A549 (cell line): ENCODE results near the gene MAP2. TPM values are rescaled to one million over a fixed set of nuclear protein-coding genes. Genes with fewer than 3 reads are reported as not detected.

Experiments used
- ATAC-seq, 2 experiments: fragments of 200-7000 bp in 1 of 2; fragments of >200 bp in 1 of 2; cut with Nextera tagmentation in 1 of 2; cut with Tn5 transposase in 1 of 2; 3 replicates each; pipeline versions ENCODE4 v1.8.0 to v1.9.1; 2018 to 2020; ENCODE audit warnings: mild to moderate bottlenecking in 1 of 2, moderate library complexity in 1 of 2
- CTCF ChIA-PET: fragments of 300-600 bp; sonication (Branson Sonifier 250); formaldehyde crosslinking; extraction: SDS; loops from one replicate; lab custom pipeline; 2021; ENCODE audit warnings: antibody characterized with exemption, inconsistent platforms; lab: Yijun Ruan, JAX
- POLR2A ChIA-PET: fragments of 350-600 bp; formaldehyde crosslinking; extraction: SDS; loops from one replicate; lab custom pipeline; 2021; ENCODE audit warnings: antibody characterized with exemption, inconsistent platforms; lab: Yijun Ruan, JAX
- DNase-seq, 2 experiments: peaks; one replicate each; pipeline versions ENCODE4 v3.0.0 to v3.0.0-alpha.2; 2011 to 2016; ENCODE audit warnings: low read depth in 1 of 2, low spot score in 1 of 2
- FAIRE-seq: peaks from 2 replicates; lab custom pipeline; 2011; peaks lifted over from hg19 to GRCh38; lab: Jason Lieb, UNC
- H3K27ac ChIP-seq, 2 experiments: fragments of >200 bp; sonication (Bioruptor Twin); formaldehyde crosslinking; 3 replicates each; pipeline ENCODE4 v1.5.1; 2016 to 2017
- H3K4me1 ChIP-seq: fragments of >200 bp; sonication (Bioruptor Twin); formaldehyde crosslinking; 3 replicates; pipeline ENCODE4 v1.6.1; 2016
- H3K4me2 ChIP-seq: fragments of >200 bp; sonication (Bioruptor Twin); formaldehyde crosslinking; 3 replicates; pipeline ENCODE4 v1.6.1; 2016
- H3K4me3 ChIP-seq: fragments of >200 bp; sonication (Bioruptor Twin); formaldehyde crosslinking; 3 replicates; pipeline ENCODE4 v1.5.1; 2016
- H3K9me3 ChIP-seq: fragments of >200 bp; sonication (Bioruptor Twin); formaldehyde crosslinking; 3 replicates; pipeline ENCODE4 v1.6.1; 2016
- BCL3 ChIP-seq: fragments of >200 bp; sonication (Bioruptor Twin); formaldehyde crosslinking; IDR thresholded peaks from 3 replicates; pipeline ENCODE4 v1.6.1; 2016
- CBX2 ChIP-seq: fragments of 200-600 bp; sonication (generic); IDR thresholded peaks from 2 replicates; pipeline ENCODE4 v1.6.1; 2016; ENCODE audit warnings: low read depth, mild to moderate bottlenecking, borderline replicate concordance
- CEBPB ChIP-seq, 2 experiments: fragments of >200 bp in 1 of 2; sonication (Bioruptor Twin) in 1 of 2; formaldehyde crosslinking in 1 of 2; IDR thresholded peaks; 2 replicates each; pipeline ENCODE4 v1.6.1; 2012 to 2016
- CHD4 ChIP-seq: fragments of 200-600 bp; sonication (generic); IDR thresholded peaks from 2 replicates; pipeline ENCODE4 v1.6.1; 2016; ENCODE audit warnings: antibody characterized with exemption, mild to moderate bottlenecking, borderline replicate concordance
- CTCF ChIP-seq: fragments of >200 bp; sonication (Bioruptor Twin); formaldehyde crosslinking; IDR thresholded peaks from 3 replicates; pipeline ENCODE4 v1.5.1; 2016
- EHMT2 ChIP-seq: fragments of 200-600 bp; sonication (generic); IDR thresholded peaks from 2 replicates; pipeline ENCODE4 v1.6.1; 2016; ENCODE audit warnings: antibody characterized with exemption, low read depth, mild to moderate bottlenecking, moderate library complexity
- EP300 ChIP-seq, 2 experiments: fragments of >200 bp; sonication (Bioruptor Twin); formaldehyde crosslinking; IDR thresholded peaks; 2 replicates in 1 of 2; 3 replicates in 1 of 2; pipeline ENCODE4 v1.6.1; 2016 to 2017
- FOXS1 ChIP-seq: fragments of 250-450 bp; sonication (Bioruptor Pico); IDR thresholded peaks from 2 replicates; pipeline ENCODE4 v1.5.0; 2020; ENCODE audit warnings: mild to moderate bottlenecking, moderate library complexity
- GATA3 ChIP-seq: IDR thresholded peaks from 2 replicates; pipeline ENCODE4 v1.6.1; 2012; ENCODE audit warnings: borderline replicate concordance
- HDAC2 ChIP-seq: fragments of 200-600 bp; sonication (generic); IDR thresholded peaks from 2 replicates; pipeline ENCODE4 v1.6.1; 2016
- HES2 ChIP-seq: fragments of >200 bp; sonication (Bioruptor Twin); formaldehyde crosslinking; IDR thresholded peaks from 2 replicates; pipeline ENCODE4 v1.6.1; 2016
- HOXB13 ChIP-seq: fragments of 250-450 bp; sonication (Bioruptor Pico); IDR thresholded peaks from 2 replicates; pipeline ENCODE4 v1.5.0; 2020; ENCODE audit warnings: low read depth, mild to moderate bottlenecking, moderate library complexity
- JUN ChIP-seq, 2 experiments: fragments of >200 bp; sonication (Bioruptor Twin); formaldehyde crosslinking; IDR thresholded peaks; 2 replicates in 1 of 2; 3 replicates in 1 of 2; pipeline ENCODE4 v1.6.1; 2016 to 2017
- JUNB ChIP-seq: fragments of >200 bp; sonication (Bioruptor Twin); formaldehyde crosslinking; IDR thresholded peaks from 2 replicates; pipeline ENCODE4 v1.6.1; 2016
- KDM5A ChIP-seq: fragments of 200-600 bp; sonication (generic); IDR thresholded peaks from 2 replicates; pipeline ENCODE4 v1.6.1; 2016; ENCODE audit warnings: antibody characterized with exemption, mild to moderate bottlenecking
- MAFK ChIP-seq: fragments of 450-650 bp; IDR thresholded peaks from 2 replicates; pipeline ENCODE4 v1.6.1; 2014; ENCODE audit not compliant: partially characterized antibody
- MAX ChIP-seq: IDR thresholded peaks from 2 replicates; pipeline ENCODE4 v1.6.1; 2012
- MYC ChIP-seq: IDR thresholded peaks from 2 replicates; pipeline ENCODE4 v1.6.1; 2012; ENCODE audit warnings: mild to moderate bottlenecking, inconsistent platforms, low read length, improper control_type of control experiment, borderline replicate concordance
- NPAS2 ChIP-seq: fragments of 250-450 bp; sonication (Bioruptor Pico); IDR thresholded peaks from 2 replicates; pipeline ENCODE4 v1.8.0; 2022; ENCODE audit warnings: mild to moderate bottlenecking, moderate library complexity, borderline replicate concordance
- NR3C1 ChIP-seq: fragments of >200 bp; sonication (Bioruptor Twin); formaldehyde crosslinking; IDR thresholded peaks from 3 replicates; pipeline ENCODE4 v1.6.1; 2017
- PBX3 ChIP-seq: IDR thresholded peaks from 2 replicates; pipeline ENCODE4 v1.6.1; 2012
- PHF8 ChIP-seq: fragments of 200-600 bp; sonication (generic); IDR thresholded peaks from 2 replicates; pipeline ENCODE4 v1.6.1; 2016; ENCODE audit warnings: low read depth, mild to moderate bottlenecking, antibody characterized with exemption, moderate library complexity, borderline replicate concordance
- POLR2AphosphoS2 ChIP-seq: conservative IDR thresholded peaks from 2 replicates; pipeline ENCODE4 v1.6.1; 2012; ENCODE audit warnings: low read length, improper control_type of control experiment, inconsistent platforms
- RFX5 ChIP-seq: fragments of 450-650 bp; IDR thresholded peaks from 2 replicates; pipeline ENCODE4 v1.7.1; 2014; ENCODE audit warnings: antibody characterized with exemption, mild to moderate bottlenecking, moderate library complexity
- RNF2 ChIP-seq: fragments of 200-600 bp; sonication (generic); IDR thresholded peaks from 2 replicates; pipeline ENCODE4 v1.6.1; 2016; ENCODE audit warnings: low read depth, mild to moderate bottlenecking, antibody characterized with exemption, moderate library complexity, borderline replicate concordance
- TFCP2L1 ChIP-seq: fragments of 250-450 bp; sonication (Bioruptor Pico); IDR thresholded peaks from 2 replicates; pipeline ENCODE4 v1.5.0; 2021; ENCODE audit warnings: mild to moderate bottlenecking
- TP53 ChIP-seq: fragments of 250-450 bp; sonication (Bioruptor Pico); IDR thresholded peaks from 2 replicates; pipeline ENCODE4 v1.5.0; 2021; ENCODE audit warnings: mild to moderate bottlenecking, moderate library complexity
- USF2 ChIP-seq: fragments of 450-650 bp; IDR thresholded peaks from 2 replicates; pipeline ENCODE4 v1.6.1; 2014; ENCODE audit warnings: antibody characterized with exemption
- ZFP36 ChIP-seq: fragments of 450-650 bp; IDR thresholded peaks from 2 replicates; pipeline ENCODE4 v1.6.1; 2014; ENCODE audit warnings: borderline replicate concordance; ENCODE audit not compliant: partially characterized antibody
- polyA plus RNA-seq, 4 experiments: library from polyadenylated mRNA; depleted of rRNA in 3 of 4; stranded (reverse); fragments of >200 nt; fragmentation: RNase III in 1 of 4; extraction: RNeasy Plus Mini Kit Qiagen cat#74134 plus additional on column Dnase treatment in 1 of 4; gene quantifications; 2 replicates in 3 of 4; 3 replicates in 1 of 4; pipeline ENCODE4 v1.2.3, GENCODE V29; 2011 to 2017

Gene MAP2
- polyA plus RNA-seq, 2 of the 4 experiments (the other 2 are of a cell fraction): 0.53 to 1.8 TPM

- CTCF ChIA-PET: no interaction called here
- no peak overlapping the region for H3K4me2 ChIP-seq
- POLR2A ChIA-PET: no interaction called here
- no peak overlapping the region for H3K27ac ChIP-seq
- FAIRE-seq (no peak), ATAC-seq (no peak), DNase-seq (no peak)
- H3K9me3 ChIP-seq: no peaks in the 10 kb centered on the region
- H3K4me3 ChIP-seq: no peak overlapping the region
- no peaks in the 10 kb centered on the region for H3K4me1 ChIP-seq
- TF ChIP-seq EHMT2 (no peak), TFCP2L1 (no peak), MAFK (no peak), JUNB (no peak), CTCF (no peak), HOXB13 (CRISPR knock-in tag) (no peak), NPAS2 (no peak), RFX5 (no peak), CHD4 (no peak), RNF2 (no peak), EP300 (IDR thresholded peaks at IDR 0.05) (no peak), MYC (no peak), PBX3 (no peak), CEBPB (IDR thresholded peaks at IDR 0.05) (no peak), PHF8 (no peak), JUN (IDR thresholded peaks at IDR 0.05) (no peak), CBX2 (no peak)
These were observed 95.4 kb downstream of the MAP2 start for GRCh38 chr2:209519271-209519670.

- H3K27ac ChIP-seq: no peak overlapping the region
- TF ChIP-seq NR3C1 (no peak), CBX2 (no peak), POLR2AphosphoS2 (no peak), MAX (no peak), RNF2 (no peak), FOXS1 (CRISPR knock-in tag) (no peak), KDM5A (no peak), USF2 (no peak), HES2 (no peak), JUNB (no peak), ZFP36 (no peak), BCL3 (no peak), HDAC2 (no peak), MAFK (no peak), CEBPB (IDR thresholded peaks at IDR 0.05) (no peak), GATA3 (no peak), TP53 (CRISPR knock-in tag) (no peak)
- POLR2A ChIA-PET: no interaction called here
- DNase-seq (no peak), FAIRE-seq (no peak), ATAC-seq (no peak)
- no peak overlapping the region for H3K4me2 ChIP-seq
- CTCF ChIA-PET: no interaction called here
- H3K9me3 ChIP-seq: no peaks in the 10 kb centered on the region
- no peak overlapping the region for H3K4me3 ChIP-seq
- H3K4me1 ChIP-seq: no peaks in the 10 kb centered on the region
These were observed 96.1 kb downstream of the MAP2 start for GRCh38 chr2:209519906-209520305.
